ENCODE results near the gene ATOSB. TPM values are rescaled to one million over a fixed set of nuclear protein-coding genes. Genes with fewer than 3 reads are reported as not detected.

ATOSB gene
- total and polyA plus RNA-seq, 9 of the 15 experiments (the other 6 are each of a cell fraction or from before 2014, with no cell fraction given): 0.45 to 8.0 (median 4.2) TPM

DNA sequence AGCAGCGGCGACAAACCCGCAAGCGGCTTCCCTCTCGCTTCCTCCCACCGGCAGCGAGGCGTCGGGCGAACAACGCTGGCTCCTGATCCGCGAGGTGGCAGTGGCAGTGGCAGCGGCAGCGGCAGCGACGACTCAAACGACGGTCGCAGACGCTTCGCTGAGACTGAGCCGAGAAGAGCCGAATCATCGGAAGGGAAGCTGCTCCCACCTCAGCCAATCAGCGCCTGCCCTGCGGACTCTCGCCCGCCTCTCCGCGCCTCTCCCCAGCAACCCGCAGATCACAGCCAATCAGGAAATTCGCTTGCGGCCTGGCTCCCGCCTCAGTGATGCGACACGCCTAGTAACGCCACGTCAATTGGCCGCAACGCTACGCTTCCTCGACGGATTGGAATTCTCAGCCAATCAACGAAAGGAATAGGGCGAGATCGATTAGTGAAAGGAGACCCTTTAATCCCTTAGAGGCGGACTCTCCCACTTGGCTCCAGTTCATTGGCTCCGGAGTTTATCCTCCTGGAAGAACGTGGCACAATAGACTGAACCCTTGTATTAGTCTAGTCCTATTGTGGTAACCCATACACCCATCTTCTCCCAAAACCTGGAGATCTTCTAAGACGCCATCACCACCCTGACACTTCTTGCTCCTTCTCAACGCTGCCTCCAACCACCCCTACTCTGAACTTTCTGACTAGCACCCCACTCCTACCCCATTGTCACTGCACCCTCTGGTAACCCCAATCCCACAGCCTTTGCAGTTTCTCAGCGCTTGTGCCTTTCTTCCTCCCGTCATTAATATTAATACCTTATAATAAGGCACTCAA is 43.0 kb downstream of the ATOSB start, which contains the start of gene VCP (continued):
- TF ChIP-seq TSHZ1 (CRISPR knock-in tag; IDR thresholded peaks at IDR 0.05): no peak
- TF ChIP-seq ZNF778 (CRISPR knock-in tag; IDR thresholded peaks at IDR 0.05): no peak
- peak; percentile 52; the same call in 1 of the 2 replicates for TF ChIP-seq KHSRP (IDR thresholded peaks at IDR 0.05)
- TF ChIP-seq RBM22 (IDR thresholded peaks at IDR 0.05; ENCODE audit: low read depth, low read length, poor library complexity, severe bottlenecking): no peak
- no peak for TF ChIP-seq GABPB2 (CRISPR knock-in tag; conservative IDR thresholded peaks at IDR 0.05)
- TF ChIP-seq KLF10 (CRISPR knock-in tag; IDR thresholded peaks at IDR 0.05): no peak
- TF ChIP-seq SLC30A9 (CRISPR knock-in tag; IDR thresholded peaks at IDR 0.05): no peak
- TF ChIP-seq KLF6 (CRISPR knock-in tag; IDR thresholded peaks at IDR 0.05; ENCODE audit: borderline replicate concordance): no peak
- no peak for TF ChIP-seq GATAD2A (IDR thresholded peaks at IDR 0.05)
- no peak for TF ChIP-seq NCOA2 (IDR thresholded peaks at IDR 0.05; ENCODE audit: partially characterized antibody in 2 of 2)
- no peak for TF ChIP-seq GTF2E2 (tag; IDR thresholded peaks at IDR 0.05)
- TF ChIP-seq VEZF1 (CRISPR knock-in tag; IDR thresholded peaks at IDR 0.05): no peak
- peak; percentile 96 for TF ChIP-seq POLR2A (conservative IDR thresholded peaks at IDR 0.05)
- TF ChIP-seq ATF7 (IDR thresholded peaks at IDR 0.05): 0 out of 2 replicates have a peak, but pooled peaks have one; percentile 52
- no peak for TF ChIP-seq NR2F6 (CRISPR knock-in tag; IDR thresholded peaks at IDR 0.05)
- TF ChIP-seq COPS2 (conservative IDR thresholded peaks at IDR 0.05): no peak
- no peak for TF ChIP-seq XRCC4 (IDR thresholded peaks at IDR 0.05; ENCODE audit: extremely low read depth, insufficient read depth, insufficient read length)
- TF ChIP-seq RBM25 (IDR thresholded peaks at IDR 0.05; ENCODE audit: low read depth, low read length, severe bottlenecking): peak; percentile 83
- no peak for TF ChIP-seq ZNF184 (CRISPR knock-in tag; IDR thresholded peaks at IDR 0.05)
- no peak for TF ChIP-seq MCM7 (IDR thresholded peaks at IDR 0.05)
- no peak for TF ChIP-seq MEF2D (tag; conservative IDR thresholded peaks at IDR 0.05; ENCODE audit: low read depth)
- TF ChIP-seq, protein P1, sequence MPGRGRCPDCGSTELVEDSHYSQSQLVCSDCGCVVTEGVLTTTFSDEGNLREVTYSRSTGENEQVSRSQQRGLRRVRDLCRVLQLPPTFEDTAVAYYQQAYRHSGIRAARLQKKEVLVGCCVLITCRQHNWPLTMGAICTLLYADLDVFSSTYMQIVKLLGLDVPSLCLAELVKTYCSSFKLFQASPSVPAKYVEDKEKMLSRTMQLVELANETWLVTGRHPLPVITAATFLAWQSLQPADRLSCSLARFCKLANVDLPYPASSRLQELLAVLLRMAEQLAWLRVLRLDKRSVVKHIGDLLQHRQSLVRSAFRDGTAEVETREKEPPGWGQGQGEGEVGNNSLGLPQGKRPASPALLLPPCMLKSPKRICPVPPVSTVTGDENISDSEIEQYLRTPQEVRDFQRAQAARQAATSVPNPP (IDR thresholded peaks at IDR 0.05; ENCODE audit: borderline replicate concordance, insufficient read depth, insufficient read length): no peak
- 0 out of 2 replicates have a peak, but pooled peaks have one; percentile 11 for TF ChIP-seq SOX6 (IDR thresholded peaks at IDR 0.05)
- TF ChIP-seq ZNF140 (CRISPR knock-in tag; IDR thresholded peaks at IDR 0.05): no peak
- TF ChIP-seq FOXA1 (IDR thresholded peaks at IDR 0.05; ENCODE audit: borderline replicate concordance): no peak
- no peak for TF ChIP-seq ZNF57 (CRISPR knock-in tag; IDR thresholded peaks at IDR 0.05)
